ENCODE results near the gene TPSD1. TPM values are rescaled to one million over a fixed set of nuclear protein-coding genes. Genes with fewer than 3 reads are reported as not detected.

The TPSD1 gene
- total and polyA plus RNA-seq, 9 of the 15 experiments (the other 6 are each of a cell fraction or from before 2014, with no cell fraction given): not detected

GRCh38 chr16:1257561-1258224 is 1.8 kb downstream of the TPSD1 start:
- no peak for DNase-seq (ENCODE audit: extremely low read depth in 1 of 4, low spot score in 3 of 4)
- H3K4me1 ChIP-seq (replicated peaks in 1 of 2; ENCODE audit: control insufficient read depth in 2 of 2, insufficient read depth in 2 of 2, low read length in 2 of 2): peaks cover 0 to 52% of the 10 kb centered on the region in 2 experiments; a peak in 2 of 5 replicates
- H3K27ac ChIP-seq (ENCODE audit: extremely low read depth, low read depth, low read length): no peak overlapping the region
- no peaks in the 10 kb centered on the region for H3K79me2 ChIP-seq (ENCODE audit: control insufficient read depth, insufficient read depth, low read length)
- no peak overlapping the region for H3K4me2 ChIP-seq (ENCODE audit: insufficient read depth, low read length)
- 11% methylated on average over 32 of the region's 34 CpGs for WGBS (ENCODE audit: insufficient coverage, low coverage, missing lambda C conversion rate)
- no peaks in the 10 kb centered on the region for H3K9me3 ChIP-seq (replicated peaks; ENCODE audit: control insufficient read depth, insufficient read depth, low read depth, low read length)
- POLR2A ChIA-PET: interaction anchor here (0.6 to 1.1 kb wide), 3 partner anchors 19 to 77 kb away, joined by 3 to 7 read pairs (median 6); no protein-coding TSS in a partner anchor
- no peak for FAIRE-seq
- in situ Hi-C loops (cut with MboI): no loop called here
- no peaks in the 10 kb centered on the region for H3K36me3 ChIP-seq (ENCODE audit: control insufficient read depth, insufficient read depth, low read length)
- H3K9me1 ChIP-seq (ENCODE audit: control insufficient read depth, insufficient read depth, low read length): peaks cover 3% of the 10 kb centered on the region
- no peak for TF ChIP-seq SFPQ (IDR thresholded peaks at IDR 0.05; ENCODE audit: low read depth, low read length)
- no peak for TF ChIP-seq ZNF354B (CRISPR knock-in tag; IDR thresholded peaks at IDR 0.05)
- TF ChIP-seq NONO (IDR thresholded peaks at IDR 0.05; ENCODE audit: low read depth in 2 of 2, low read length in 1 of 2): no peak
- no peak for TF ChIP-seq ARID4B (CRISPR knock-in tag; IDR thresholded peaks at IDR 0.05)
- TF ChIP-seq SAFB (IDR thresholded peaks at IDR 0.05; ENCODE audit: borderline replicate concordance, low read depth, low read length): peak; percentile 16; the same call in 1 of the 2 replicates
- H2AFZ ChIP-seq (ENCODE audit: low read depth, low read length): no peak overlapping the region
- no peak overlapping the region for H3K4me3 ChIP-seq
- H3K27me3 ChIP-seq (ENCODE audit: control insufficient read depth in 2 of 2, insufficient read depth in 2 of 2, low read length in 2 of 2): peaks cover 20 to 54% of the 10 kb centered on the region in 2 experiments; a peak in 4 of 5 replicates
- BruUV-seq (replicated peaks): no TSS peak
- H4K20me1 ChIP-seq (replicated peaks; ENCODE audit: control insufficient read depth, insufficient read depth, low read length): peaks cover 9% of the 10 kb centered on the region; the same call in 1 of the 2 replicates
- CTCF ChIA-PET (ENCODE audit: low intra/inter-chr PET ratio): no interaction called here
- intact Hi-C loops (cut with micrococcal nuclease): no loop called here
- no peak overlapping the region for H3K9ac ChIP-seq (ENCODE audit: insufficient read depth in 1 of 2, low read depth in 2 of 2, low read length in 2 of 2)
- no peak for ATAC-seq
